AG04449 (cell line): ENCODE data around the gene VWF.

Source experiments
- CTCF ChIA-PET: fragments of 350-600 bp; formaldehyde crosslinking; extraction: SDS; loops from one replicate; lab custom pipeline; 2021; ENCODE audit warnings: antibody characterized with exemption; lab: Yijun Ruan, JAX
- POLR2A ChIA-PET: fragments of 400-600, 350-600 bp; formaldehyde crosslinking; extraction: SDS; loops from one replicate; lab custom pipeline; 2020; ENCODE audit warnings: antibody characterized with exemption, inconsistent platforms; lab: Yijun Ruan, JAX
- DNase-seq: peaks from one replicate; pipeline ENCODE4 v3.0.0-alpha.2; 2010; ENCODE audit warnings: low read depth, low spot score
- H3K4me3 ChIP-seq: 2 replicates; pipeline ENCODE4 v1.5.1; 2011; ENCODE audit warnings: low read depth, mild to moderate bottlenecking, control low read depth, low read length
- CTCF ChIP-seq: IDR thresholded peaks from one replicate; pipeline ENCODE4 v1.5.1; 2011; ENCODE audit warnings: mild to moderate bottlenecking, moderate library complexity, low read length, control low read depth, inconsistent platforms; ENCODE audit not compliant: insufficient read depth; ENCODE audit errors: missing control alignments

VWF gene

GRCh38 chr12:5964913-5965900, 159.3 kb downstream of the VWF start:
- DNase-seq: no peak
- CTCF ChIA-PET: interaction anchor here (1.1 to 5.1 kb wide), 12 partner anchors 9 to 536 kb away, joined by 3 to 63 read pairs (median 6); no protein-coding TSS in a partner anchor
- POLR2A ChIA-PET: no interaction called here
- no peak for TF ChIP-seq CTCF
- H3K4me3 ChIP-seq: no peak overlapping the region

DNA sequence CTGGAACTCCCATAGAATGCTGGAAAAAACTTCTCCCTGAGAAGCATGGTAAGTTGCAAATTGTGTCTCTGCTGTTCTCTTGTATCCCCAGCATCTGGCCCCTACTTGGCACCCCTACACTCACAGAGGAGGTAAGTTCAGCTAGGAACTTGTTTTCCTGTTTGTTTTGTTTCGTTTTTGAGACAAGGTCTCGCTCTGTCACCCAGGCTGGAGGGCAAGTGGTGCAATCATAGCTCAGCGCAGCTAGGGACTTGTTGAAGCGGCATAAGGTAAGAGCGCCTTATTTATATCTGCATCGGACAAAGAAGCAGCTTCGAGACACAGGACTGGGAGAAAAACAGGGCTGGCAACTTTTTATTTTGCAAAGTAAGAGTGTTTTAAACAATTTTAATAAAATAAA, 161.0 kb downstream of the VWF start:
- ChIA-PET POLR2A (no interaction called here), CTCF (interaction anchor here (0.7 to 5.1 kb wide), 7 partner anchors 15 to 322 kb away, joined by 3 to 63 read pairs (median 5); no protein-coding TSS in a partner anchor)
- TF ChIP-seq CTCF: no peak
- no peak overlapping the region for H3K4me3 ChIP-seq
- DNase-seq: no peak

- POLR2A ChIA-PET: no interaction called here
- no peak overlapping the region for H3K4me3 ChIP-seq
- CTCF ChIA-PET: interaction anchor here (0.9 to 1.2 kb wide), 5 partner anchors 27 to 325 kb away, joined by 3 to 10 read pairs (median 3); no protein-coding TSS in a partner anchor
- TF ChIP-seq CTCF: no peak
- no peak for DNase-seq
Measured at GRCh38 chr12:5960783-5961182, 163.7 kb downstream of the VWF start.

- H3K4me3 ChIP-seq: no peak overlapping the region
- POLR2A ChIA-PET: no interaction called here
- no peak for DNase-seq
- CTCF ChIA-PET: interaction anchor here (0.9 to 1.2 kb wide), 2 partner anchors 10 to 82 kb away, joined by 4 to 5 read pairs; no protein-coding TSS in a partner anchor
- no peak for TF ChIP-seq CTCF
Measured at GRCh38 chr12:5956987-5957386, 167.5 kb downstream of the VWF start.

GRCh38 chr12:5954661-5955060, 169.8 kb downstream of the VWF start:
- POLR2A ChIA-PET: no interaction called here
- CTCF ChIA-PET: interaction anchor here (0.7 to 2.0 kb wide), 4 partner anchors 10 to 210 kb away, joined by 3 to 6 read pairs (median 4); no protein-coding TSS in a partner anchor

More at GRCh38 chr12:5954661-5955060, 169.8 kb downstream of the VWF start:
- TF ChIP-seq CTCF: no peak
- DNase-seq: no peak
- no peak overlapping the region for H3K4me3 ChIP-seq
